ENCODE data around the gene CHRNA3. TPM values are rescaled to one million over a fixed set of nuclear protein-coding genes. Genes with fewer than 3 reads are reported as not detected.

The CHRNA3 gene
- total RNA-seq, 1 experiment from 2014 or later: not detected

DNA sequence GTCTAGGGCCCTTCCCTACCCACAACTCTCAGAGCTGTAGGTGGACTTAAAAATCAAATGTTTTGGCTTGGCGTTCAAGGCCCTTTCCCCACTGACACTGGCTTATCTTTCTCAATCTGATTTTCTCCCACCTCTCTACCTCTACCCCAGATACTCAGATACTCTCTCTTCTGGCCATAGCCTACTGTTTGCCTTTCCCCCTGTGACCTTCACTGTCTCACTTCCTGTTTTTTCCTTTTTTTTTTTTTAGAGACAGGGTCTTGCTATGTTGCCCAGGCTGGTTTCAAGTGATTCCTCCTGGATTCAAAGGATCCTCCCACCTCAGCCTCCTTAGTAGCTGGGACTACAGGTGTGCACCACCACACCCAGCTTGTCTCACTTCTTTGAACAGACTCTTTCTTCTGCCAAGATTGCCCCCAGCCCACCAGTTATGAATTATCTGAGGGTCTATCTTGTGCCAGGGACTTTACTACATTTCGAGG is 15.6 kb upstream of the CHRNA3 start:
- no peak for DNase-seq (ENCODE audit: low read depth)

DNA sequence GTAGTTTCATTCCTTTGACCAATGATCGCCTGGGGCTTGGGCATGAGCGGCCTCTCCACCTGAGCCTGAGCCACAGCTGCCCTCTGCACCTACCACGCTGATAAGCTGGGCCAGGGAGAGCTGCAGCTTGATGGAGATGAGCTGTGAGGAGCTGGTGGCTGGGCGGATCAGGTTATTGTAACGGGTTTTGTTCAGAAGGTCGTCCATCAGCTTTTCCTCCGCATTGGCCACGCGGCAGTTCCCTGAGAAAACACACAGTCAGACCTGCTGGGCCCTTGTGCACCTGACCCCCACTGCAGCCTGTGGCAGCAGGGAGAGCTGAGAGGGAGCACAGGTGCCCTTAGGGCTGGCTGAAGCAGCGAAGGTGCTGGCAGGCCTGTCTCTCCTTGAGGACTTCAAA is 14.6 kb upstream of the CHRNA3 start:
- DNase-seq (ENCODE audit: low read depth): no peak

DNA sequence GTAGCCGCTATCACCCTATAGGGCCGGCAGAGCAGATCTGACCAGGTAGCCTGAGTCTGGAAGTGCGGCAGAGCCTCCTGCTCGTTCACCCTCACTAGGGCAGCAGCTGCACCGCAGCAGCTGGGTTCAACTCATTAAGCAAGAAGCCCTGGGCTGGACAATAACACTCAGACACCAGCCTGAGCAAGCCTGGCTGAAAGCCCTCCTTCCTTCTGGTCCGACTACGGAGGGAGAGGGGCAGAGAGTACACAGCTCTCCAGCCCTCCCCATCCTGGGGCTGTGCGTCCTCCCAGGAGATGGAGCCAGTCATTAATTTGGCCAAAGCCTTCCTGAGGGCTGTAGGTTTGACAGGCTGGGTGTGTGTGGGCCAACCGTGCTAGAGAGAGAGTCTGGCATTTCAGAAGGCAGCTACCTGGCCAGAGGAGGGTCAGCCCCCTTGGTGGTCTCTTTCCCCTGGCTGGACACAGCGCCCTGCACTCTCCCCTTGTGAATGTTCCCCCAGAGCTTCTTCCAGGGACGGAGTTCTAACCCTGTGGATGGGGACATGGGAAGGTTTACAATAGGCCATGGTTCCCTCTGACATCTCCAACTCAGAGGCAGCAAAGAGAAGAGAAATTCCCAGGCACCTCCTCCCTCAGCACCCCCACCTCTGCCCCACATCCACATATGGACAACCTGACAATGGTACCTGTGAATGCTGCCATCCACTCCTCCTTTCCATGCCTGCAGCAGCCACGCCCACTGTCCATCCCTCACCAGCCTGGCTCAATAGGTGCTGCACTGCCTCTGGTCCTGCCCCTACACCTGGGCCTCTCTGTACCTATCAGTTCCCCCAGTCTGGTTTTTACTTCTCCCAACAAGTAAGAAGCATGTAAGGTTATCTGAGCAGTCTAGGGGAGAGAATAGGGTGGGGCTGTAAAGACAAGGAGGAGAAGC is 13.7 kb upstream of the CHRNA3 start:
- DNase-seq (ENCODE audit: low read depth): no peak

DNA sequence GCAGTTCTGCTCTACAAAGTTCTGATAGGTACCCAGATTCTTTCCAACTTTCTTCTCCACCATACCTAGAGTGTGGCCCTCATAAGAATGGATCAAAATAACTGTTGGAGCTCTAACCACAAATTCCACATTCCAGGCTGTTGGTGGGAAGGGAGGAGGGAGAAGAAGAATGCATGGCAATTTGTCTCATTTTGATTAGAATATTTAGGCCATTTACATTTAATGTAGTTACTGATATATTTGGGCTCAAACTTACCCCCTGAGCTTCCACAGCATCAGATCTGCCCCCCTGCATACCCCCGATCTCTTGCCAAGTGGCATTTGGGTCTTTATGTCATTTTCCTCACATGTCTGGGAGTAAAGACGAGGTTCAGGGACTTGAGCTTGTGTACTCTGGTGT is 12.6 kb upstream of the CHRNA3 start:
- no peak for DNase-seq (ENCODE audit: low read depth)

DNA sequence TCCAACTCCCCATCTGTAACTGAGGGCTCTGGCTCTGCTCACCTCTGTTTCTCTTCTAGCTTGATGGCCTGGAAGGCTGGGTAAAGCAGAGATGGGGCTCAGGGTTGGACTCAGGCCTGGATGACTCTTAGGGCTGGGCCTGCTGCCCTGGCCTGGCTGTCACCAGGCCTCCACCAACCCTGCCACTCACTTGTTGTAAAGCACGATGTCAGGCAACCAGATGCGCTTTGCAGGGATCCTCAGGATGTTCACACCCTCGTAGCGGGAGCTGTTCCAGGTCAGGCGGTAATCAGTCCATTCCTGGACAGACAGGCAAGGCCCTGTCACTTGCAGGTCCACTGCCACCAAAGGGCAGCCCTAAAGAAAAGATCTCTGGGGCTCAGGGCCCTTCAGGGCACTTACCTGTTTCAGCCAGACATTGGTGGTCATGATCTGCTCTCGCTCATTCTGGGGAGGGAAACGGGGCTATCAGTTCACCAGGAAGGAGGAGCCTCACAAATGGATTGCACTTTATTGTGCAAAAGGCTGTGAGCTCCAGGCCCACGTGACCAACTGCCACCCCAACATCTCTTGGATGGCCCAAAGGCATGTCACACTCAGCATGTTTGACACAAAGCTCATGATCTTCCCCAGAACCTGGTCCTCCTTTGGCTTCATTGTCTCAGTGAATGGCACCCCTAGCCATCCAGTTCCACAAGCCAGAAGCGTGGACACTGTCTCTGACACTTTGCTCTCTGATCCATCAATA is 10.3 kb upstream of the CHRNA3 start:
- DNase-seq (ENCODE audit: low read depth): no peak

DNA sequence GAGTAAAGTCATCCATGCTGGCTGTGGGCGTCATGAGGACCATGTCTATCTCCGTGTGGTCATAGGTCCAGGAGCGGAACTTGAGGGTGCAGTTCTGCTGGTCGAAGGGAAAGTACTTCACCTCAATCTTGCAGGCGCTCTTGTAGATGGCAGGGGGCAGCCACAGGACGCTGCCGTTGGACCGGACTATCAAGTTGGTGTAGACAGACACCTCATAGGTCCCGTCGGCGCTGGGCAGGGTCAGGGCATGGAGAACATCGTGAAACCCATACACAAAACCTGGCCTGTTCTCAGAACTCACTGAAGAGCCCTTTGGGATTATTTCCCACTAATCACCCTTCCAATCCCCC is 8.9 kb upstream of the CHRNA3 start:
- DNase-seq (ENCODE audit: low read depth): no peak

DNA sequence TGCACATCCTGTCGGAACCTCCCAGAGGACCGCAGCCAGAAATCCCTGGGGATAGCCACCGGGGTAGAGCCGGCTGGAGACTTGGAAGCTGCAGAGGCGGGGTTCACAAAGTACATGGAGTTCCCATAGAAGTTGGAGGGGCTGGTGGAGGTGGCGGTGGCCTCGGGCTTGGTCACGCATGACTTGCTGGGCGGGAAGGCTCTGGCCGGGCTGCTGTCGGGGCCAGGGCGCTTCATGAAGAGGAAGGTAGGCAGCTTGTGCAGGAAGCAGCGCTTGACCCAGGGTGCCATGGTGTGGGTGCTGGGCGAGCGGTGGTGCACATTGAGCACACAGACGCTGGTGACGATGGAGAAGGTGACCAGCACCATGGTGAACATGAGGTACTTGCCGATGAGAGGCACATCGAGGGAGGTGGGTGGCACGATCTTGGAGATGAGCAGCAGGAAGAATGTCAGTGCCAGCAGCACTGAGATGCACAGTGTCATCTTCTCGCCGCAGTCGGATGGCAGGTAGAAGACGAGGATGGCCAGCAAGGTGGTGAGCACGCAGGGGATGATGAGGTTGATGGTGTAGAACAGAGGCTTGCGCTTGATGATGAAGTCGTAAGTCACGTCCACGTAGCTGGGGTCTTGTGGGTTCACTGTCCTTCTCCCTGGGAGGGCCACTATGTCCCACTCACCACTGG is 8.4 kb upstream of the CHRNA3 start:
- DNase-seq (ENCODE audit: low read depth): no peak

DNA sequence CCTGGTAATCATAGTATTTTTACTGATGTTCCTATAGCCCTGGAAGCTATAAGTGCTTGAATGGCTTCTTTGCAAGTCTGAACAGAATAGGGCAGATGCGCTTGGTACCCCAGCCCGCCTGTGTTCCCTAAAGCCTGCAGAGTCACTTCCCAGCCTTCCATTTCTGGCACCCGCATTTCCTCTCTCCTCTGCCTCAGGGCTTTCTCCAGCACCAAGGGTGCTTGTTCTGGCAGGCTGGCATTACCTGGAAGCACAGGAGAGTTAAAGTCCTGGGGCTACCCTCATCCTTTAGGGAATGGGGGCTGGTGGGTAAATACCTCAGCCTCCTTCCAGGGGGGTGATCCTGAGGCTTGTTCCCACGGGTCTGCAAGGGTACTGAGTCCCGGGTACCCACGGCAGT is 7.4 kb upstream of the CHRNA3 start:
- no peak for DNase-seq (ENCODE audit: low read depth)

DNA sequence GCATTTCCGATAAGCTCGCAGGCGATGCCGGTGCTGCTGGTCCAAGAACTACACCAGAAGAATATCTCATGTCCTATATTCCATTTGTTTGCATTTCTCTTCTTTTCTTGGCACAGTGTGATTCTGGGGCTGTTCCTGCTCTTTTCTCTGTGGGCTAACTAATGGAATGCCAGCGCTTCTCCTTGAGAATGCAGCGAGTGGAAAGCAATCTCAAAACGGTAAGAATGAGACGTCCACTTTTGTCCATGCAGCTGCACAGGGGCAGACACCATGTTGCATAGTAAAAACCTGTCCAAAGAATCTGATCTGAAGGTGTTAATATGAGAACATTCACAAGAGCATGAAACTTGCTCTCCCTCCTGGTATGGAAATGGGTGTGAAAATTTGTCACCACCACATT is 6.6 kb upstream of the CHRNA3 start:
- no peak for DNase-seq (ENCODE audit: low read depth)

DNA sequence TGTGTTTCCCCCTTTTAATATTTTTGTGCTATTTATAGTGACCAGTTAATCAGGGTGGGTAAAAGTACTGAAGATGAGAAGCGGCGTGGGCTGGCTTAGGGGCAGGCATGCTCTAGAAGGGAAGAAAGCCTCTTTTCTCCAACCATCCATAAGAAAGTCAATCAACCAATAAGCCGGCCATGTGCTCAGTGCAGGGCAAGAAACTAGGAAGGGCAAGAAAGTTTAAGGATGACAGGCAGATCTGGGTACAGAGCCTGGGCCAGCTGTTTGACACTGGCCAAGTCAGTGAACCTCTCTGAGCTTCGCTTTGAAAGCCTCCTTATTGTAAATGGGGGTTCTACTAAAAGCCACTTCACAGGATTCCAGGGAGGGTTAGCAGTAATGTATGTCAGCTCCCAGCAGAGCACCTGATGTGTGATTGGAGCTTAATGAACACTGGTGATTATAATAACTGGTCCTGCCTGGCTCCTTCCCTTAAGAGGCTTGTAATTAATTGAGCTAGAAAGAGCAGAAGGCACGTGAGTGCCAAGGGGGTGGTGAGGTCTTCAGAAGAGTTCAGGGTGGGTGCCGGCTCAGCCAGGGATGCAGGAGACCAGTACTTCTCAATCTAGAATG is 5.7 kb upstream of the CHRNA3 start:
- DNase-seq (ENCODE audit: low read depth): no peak

DNA sequence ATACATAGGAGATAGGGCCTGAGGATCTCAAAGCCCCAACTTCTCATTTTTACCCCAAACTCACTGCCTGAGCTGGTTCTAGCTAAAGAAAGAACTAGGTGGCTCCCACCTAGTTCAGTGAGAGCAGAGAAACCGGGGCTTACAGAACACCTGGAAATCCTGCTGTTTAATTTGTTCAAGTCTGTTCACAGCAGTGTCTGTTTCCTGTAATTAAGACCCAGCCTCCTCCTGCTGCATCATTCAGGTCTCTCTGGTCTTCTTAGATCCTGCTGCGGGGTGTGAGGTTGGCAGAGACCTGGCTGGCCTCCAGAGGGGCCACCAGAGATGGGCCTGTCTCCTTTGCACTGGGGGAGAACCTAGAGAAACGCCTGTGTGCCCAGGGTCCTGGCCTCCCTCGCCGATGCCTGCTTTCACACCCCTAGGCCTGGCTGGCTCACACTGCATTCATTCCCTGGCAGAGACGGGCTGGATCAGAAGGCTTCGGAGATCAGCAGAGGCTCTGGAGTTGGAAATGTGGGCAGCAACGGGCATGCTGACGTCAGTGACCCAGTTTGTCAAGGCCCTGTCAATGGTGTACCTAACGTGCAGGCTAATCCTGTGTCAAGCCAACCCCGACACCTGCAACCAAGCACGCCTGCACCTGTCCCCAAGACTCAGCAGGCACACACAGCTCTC is 4.9 kb upstream of the CHRNA3 start:
- DNase-seq (ENCODE audit: low read depth): no peak

DNA sequence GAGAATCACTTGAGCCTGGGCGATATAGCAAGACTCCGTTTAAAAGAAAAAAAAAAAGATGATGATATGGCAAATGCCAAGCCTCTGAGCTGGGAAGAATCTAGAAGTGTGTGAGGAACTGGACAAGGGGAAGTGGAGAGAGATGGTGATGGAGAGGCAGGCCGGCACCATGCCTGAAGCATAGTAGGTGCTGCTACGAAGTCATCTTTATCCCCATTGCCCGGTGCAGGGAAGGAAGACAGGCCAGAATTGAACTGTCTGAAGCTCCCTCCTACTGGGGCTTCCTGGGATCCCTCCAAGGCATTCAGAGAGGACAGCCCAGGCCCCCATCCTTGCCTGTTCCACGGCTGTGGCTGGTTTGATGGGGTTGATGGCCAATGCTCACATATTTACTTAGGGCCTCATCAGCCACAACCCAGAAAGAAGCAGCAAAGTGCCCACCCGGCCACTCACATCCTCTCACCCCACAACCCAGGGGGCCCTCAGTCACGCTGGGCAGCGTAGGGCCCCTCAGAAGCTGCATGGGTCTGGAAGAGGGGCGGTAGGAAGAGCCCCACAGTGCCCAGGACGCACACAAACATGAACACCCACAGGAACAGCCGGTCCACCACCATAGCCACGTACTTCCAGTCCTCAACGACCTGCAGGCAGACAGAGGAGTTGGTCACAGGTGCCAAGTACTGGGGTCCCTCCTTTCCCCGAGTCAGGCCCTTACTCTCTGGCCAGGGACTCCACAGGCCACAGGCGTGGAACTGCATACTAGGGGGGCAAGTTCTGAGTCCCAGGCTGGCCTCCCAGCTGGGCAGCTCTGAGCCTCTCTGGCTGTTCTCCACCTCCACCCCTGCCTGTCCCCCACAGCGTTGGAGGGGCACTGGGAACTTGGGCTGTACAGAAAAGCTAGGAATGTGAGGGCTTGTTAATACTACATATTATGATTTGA is 4.1 kb upstream of the CHRNA3 start:
- no peak for DNase-seq (ENCODE audit: low read depth)

DNA sequence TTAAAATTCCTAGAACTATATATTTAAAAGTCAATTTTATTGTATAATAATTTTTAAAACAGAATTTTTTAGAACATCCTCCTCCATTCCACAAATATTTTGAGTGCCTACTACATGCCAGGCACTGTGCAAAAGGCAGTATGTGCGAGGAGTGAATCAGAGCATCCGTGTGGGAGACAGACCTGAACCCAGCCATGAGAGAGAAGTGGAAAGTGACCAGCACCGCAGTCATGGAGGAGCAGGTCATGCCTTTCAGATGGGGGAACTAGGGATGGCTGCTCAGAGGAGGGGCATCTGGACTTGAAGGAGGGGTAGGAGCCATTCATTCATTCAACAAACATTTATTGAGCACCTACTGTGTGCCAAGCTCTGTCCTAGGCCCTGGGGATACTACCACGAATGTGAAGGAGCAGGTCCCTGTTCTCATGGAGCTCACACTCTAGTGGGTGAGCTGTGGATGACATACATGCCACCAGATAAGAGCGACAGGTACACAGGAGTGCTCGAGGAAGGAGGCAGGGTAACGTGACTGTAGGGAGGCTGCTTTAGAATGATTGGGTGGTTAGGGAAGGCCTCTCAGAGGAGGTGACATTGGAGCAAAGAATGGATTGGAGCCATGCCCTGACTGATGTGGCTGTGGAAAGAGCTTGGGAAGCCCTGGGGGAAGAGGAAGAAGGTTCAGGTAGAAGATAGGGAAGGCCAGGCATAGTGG is 3.1 kb upstream of the CHRNA3 start:
- DNase-seq (ENCODE audit: low read depth): no peak

DNA sequence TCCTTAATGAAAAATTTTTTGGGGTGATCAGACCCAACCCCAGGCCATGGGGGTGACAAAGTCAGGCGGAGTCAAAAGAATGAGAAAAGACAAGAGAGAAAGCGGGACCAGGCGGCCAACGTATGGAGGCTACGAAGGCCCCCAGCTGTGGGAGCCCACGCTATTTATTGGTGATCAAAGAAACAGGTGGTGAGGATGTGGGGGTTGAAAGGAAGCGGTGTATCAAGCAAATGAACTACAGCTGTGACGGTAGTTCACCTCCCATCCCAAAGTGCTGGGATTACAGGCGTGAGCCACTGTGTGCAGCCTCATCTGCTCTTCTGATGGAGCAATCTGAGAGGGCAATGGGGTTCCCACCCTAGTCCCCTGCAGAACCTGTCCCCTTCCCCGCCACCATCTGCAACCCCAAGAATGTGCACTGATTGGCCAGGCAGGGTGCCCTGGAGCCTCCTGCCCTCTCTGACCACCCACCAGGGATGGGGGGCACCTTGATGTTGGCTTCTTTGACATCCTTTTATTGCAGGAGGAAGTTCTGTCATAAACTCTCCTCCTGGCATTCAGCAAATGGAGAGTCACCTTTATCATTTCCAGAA is 1.1 kb upstream of the CHRNA3 start:
- DNase-seq (ENCODE audit: low read depth): no peak

DNA sequence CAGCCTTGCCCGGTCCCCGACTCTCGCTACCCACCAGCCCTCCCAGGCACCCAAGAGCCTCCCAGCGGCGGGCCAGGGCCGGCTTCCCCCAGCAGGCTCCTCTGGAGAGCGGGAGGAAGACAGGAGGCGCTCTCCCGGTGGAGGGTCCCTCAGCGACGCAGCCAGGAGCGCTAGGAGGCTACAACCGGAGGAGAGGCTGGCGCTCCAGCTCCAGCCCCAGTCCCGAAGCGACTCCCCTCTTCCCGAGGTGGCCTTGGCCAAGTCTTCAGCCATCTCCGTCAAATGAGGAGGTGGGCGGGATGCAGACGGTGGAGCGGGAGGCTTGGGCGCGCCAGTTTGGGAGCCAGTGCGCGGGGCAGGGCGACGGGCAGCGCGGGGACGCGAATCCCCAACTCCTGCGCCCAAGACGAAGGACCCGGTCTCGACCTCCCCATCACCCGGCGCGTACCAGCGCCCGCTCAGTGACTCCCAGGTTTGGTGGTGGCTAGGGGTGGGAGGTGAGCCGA is 722 bp downstream of the CHRNA3 start:
- DNase-seq (ENCODE audit: low read depth): peak; percentile 10

DNA sequence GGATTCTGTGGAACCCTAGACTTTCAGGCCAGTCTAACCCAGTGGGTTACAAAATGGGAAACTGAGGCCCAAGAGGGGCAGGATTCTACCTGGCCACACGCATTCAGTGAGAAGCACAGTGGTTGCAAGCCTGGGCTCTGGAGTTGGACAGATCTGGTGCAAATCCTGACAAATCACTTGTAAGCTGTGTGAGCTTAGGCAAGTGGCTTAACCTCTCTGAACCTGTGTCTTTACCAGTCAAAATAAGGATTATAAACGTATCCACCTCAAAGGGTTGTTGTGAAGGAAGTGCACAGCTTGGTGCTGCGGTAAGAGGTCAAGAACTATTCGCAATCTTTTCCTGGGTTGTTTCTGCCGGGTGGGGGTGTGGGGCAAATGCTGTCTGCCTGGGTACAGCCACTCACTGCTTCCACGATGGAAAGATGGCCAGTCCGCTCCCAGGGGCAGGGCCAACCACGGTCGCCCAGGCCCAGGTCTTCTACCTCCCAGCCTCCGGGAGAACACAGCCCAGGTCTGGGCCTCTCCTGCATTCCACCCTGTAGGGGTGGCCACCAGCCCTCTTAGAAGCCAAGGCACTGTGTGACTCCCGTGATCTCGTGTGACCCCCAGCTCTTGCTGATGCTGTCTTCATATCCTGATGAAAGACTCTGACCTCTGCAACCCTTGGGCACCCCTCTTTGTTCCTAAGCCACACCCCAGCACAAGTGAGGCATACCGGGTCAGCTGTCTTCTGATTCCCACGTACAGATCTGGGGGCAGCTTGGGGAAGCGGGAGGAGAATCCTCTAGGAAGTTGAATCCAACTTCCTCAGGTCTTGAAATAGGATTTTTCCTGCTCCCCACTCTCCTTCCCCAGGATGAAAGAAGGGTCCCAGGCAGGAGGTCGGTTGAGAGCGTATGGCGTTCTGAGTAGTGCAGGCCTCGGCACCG is 1.5 kb downstream of the CHRNA3 start:
- no peak for DNase-seq (ENCODE audit: low read depth)

DNA sequence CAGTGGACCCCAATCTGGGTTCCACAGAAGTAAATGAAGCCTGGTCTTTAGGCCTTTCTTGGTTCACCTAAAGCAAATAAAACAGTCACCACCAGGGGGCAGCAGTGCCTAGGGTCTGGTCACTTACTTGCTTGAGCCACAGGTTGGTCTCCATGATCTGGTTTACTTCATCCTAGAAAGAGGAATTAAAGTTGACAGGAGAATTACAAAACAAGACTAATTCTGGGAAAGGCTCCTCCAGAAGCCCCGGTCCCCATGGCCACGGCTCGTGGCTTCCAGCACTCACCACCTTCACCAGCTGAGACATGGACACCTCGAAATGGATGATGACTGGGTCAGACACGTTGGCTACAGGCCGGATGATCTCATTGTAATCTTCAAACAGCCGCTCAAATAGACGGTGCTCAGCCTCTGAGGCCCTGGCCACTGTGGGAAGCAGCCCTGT is 2.3 kb downstream of the CHRNA3 start:
- DNase-seq (ENCODE audit: low read depth): peak; percentile 73

DNA sequence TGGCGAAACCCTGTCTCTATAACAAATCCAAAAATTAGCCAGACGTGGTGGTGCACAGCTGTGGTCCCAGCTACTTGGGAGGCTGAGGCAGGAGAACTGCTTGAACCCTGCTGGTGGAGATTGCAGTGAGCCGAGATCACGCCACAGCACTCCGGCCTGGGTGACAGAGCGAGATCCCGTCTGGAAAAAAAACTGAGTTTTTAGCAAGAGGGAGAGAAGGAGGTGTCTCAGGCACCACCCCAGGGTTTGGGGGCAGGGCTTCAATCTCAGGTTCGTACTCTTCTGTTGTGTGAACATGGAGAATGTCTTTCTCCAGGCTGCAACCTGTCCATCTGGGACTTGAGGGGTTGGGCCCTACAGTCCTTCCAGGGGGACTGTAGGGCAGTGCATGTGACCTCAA is 2.7 kb downstream of the CHRNA3 start:
- DNase-seq (ENCODE audit: low read depth): no peak
